Caco-2 (cell line): ENCODE data around the gene KRTAP5-9. TPM values are rescaled to one million over a fixed set of nuclear protein-coding genes. Genes with fewer than 3 reads are reported as not detected.
A peak's percentile ranks its signal among the peaks of the same experiment; 100 is the strongest.
"Not testable (repeated sequence)": the region's sequence is repeated elsewhere in the genome, so short reads cannot be mapped to it uniquely, and the experiment has no call there.

Experiments used
- BruUV-seq: library from RNA; stranded (reverse); fragments of 400-500 nt; replicated peaks from 2 replicates; lab custom pipeline; 2021; lab: Mats Ljungman, UMichigan
- CTCF ChIA-PET: fragments of 300-600 bp; sonication (Branson Sonifier 250); formaldehyde crosslinking; loops from one replicate; lab custom pipeline; 2022; ENCODE audit warnings: antibody characterized with exemption; lab: Charles Lee
- POLR2A ChIA-PET: fragments of 300-600 bp; sonication (Branson Sonifier 250); formaldehyde crosslinking; loops from one replicate; lab custom pipeline; 2022; ENCODE audit warnings: antibody characterized with exemption; lab: Charles Lee
- DNase-seq, 2 experiments: peaks; one replicate each; pipeline versions ENCODE4 v3.0.0 to v3.0.0-alpha.2; 2020 to 2022
- H3K27me3 ChIP-seq: replicated peaks from 2 replicates; pipeline ENCODE4 v1.6.0; 2011; ENCODE audit warnings: low read length; ENCODE audit not compliant: control insufficient read depth, insufficient read depth
- H3K36me3 ChIP-seq: 2 replicates; pipeline ENCODE4 v1.5.1; 2011; ENCODE audit warnings: low read length; ENCODE audit not compliant: control insufficient read depth, insufficient read depth
- H3K4me1 ChIP-seq: fragments of 250-450 bp; sonication (Bioruptor Pico); 2 replicates; pipeline ENCODE4 v1.5.1; 2020; ENCODE audit warnings: mild to moderate bottlenecking
- H3K4me3 ChIP-seq: 2 replicates; pipeline ENCODE4 v1.5.1; 2011; ENCODE audit warnings: low read depth, mild to moderate bottlenecking, control low read depth, low read length
- H3K9me3 ChIP-seq: fragments of 250-450 bp; sonication (Bioruptor Pico); 2 replicates; pipeline ENCODE4 v1.5.1; 2020; ENCODE audit warnings: mild to moderate bottlenecking, moderate library complexity
- H3K27ac Mint-ChIP-seq: one replicate; pipeline ENCODE4 v1.8.0; 2022; ENCODE audit warnings: mixed read lengths; ENCODE audit not compliant: unreplicated experiment
- H3K27me3 Mint-ChIP-seq: one replicate; pipeline ENCODE4 v1.8.0; 2022; ENCODE audit warnings: mixed read lengths; ENCODE audit not compliant: insufficient read depth, unreplicated experiment
- H3K36me3 Mint-ChIP-seq: one replicate; pipeline ENCODE4 v1.8.0; 2022; ENCODE audit warnings: mild to moderate bottlenecking, mixed read lengths; ENCODE audit not compliant: insufficient read depth, unreplicated experiment
- H3K4me1 Mint-ChIP-seq: one replicate; pipeline ENCODE4 v1.8.0; 2022; ENCODE audit warnings: low read depth, mixed read lengths; ENCODE audit not compliant: unreplicated experiment
- H3K4me3 Mint-ChIP-seq: one replicate; pipeline ENCODE4 v1.8.0; 2022; ENCODE audit warnings: mild to moderate bottlenecking, moderate library complexity, mixed read lengths; ENCODE audit not compliant: unreplicated experiment
- H3K9me3 Mint-ChIP-seq: one replicate; pipeline ENCODE4 v1.8.0; 2022; ENCODE audit warnings: mixed read lengths; ENCODE audit not compliant: unreplicated experiment
- intact Hi-C: fragments of 100-400 bp; cut with micrococcal nuclease; formaldehyde crosslinking; loops from one replicate; pipeline ENCODE4 v1.10.0; 2022; ENCODE audit not compliant: unreplicated experiment
- total RNA-seq: library from RNA; stranded (reverse); gene quantifications from 2 replicates; pipeline ENCODE4 v1.2.3, GENCODE V29; 2022
- TF ChIP-seq, protein P1 (sequence below), 2 experiments: fragments of 200-600 bp in 1 of 2; IDR thresholded peaks; 1 replicate in 1 of 2; 2 replicates in 1 of 2; pipeline versions ENCODE4 v1.5.1 to v1.8.0; 2011 to 2022; ENCODE audit warnings: antibody characterized with exemption in 1 of 2, control low read depth in 1 of 2, inconsistent platforms in 1 of 2, low read depth in 1 of 2, low read length in 1 of 2, mild to moderate bottlenecking in 1 of 2, moderate library complexity in 1 of 2; ENCODE audit not compliant: insufficient read depth in 1 of 2, severe bottlenecking in 1 of 2, unreplicated experiment in 1 of 2

The KRTAP5-9 gene
- total RNA-seq, 1 experiment from 2014 or later = not detected

DNA sequence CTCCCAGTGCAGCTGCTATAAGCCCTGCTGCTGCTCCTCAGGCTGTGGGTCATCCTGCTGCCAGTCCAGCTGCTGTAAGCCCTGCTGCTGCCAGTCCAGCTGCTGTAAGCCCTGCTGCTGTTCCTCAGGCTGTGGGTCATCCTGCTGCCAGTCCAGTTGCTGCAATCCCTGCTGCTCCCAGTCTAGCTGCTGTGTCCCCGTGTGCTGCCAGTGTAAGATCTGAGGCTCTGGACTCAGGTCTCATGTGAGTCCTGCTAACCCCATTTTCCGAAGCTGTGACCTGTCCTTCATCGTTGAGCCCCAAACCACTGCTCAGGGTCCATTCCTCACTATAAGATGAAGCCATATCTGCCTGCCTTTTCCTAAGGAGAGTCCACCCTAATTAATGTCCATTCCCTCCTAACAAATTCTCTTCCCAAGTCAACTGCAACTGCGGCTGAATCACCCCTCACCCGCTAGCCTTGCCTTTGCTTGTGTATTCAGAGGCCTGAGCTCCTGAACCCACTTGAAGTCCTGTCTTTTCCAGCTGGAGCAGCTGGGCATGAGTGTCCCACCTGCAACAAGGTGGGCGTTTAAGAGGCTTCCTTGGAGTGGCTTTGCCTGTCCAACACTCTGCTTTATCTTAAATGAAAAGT is 20.5 kb upstream of the KRTAP5-9 start:
- no peaks in the 10 kb centered on the region for H3K27me3 Mint-ChIP-seq
- TF ChIP-seq, protein P1, sequence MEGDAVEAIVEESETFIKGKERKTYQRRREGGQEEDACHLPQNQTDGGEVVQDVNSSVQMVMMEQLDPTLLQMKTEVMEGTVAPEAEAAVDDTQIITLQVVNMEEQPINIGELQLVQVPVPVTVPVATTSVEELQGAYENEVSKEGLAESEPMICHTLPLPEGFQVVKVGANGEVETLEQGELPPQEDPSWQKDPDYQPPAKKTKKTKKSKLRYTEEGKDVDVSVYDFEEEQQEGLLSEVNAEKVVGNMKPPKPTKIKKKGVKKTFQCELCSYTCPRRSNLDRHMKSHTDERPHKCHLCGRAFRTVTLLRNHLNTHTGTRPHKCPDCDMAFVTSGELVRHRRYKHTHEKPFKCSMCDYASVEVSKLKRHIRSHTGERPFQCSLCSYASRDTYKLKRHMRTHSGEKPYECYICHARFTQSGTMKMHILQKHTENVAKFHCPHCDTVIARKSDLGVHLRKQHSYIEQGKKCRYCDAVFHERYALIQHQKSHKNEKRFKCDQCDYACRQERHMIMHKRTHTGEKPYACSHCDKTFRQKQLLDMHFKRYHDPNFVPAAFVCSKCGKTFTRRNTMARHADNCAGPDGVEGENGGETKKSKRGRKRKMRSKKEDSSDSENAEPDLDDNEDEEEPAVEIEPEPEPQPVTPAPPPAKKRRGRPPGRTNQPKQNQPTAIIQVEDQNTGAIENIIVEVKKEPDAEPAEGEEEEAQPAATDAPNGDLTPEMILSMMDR (IDR thresholded peaks at IDR 0.05; ENCODE audit: insufficient read depth in 1 of 2, low read depth in 1 of 2, low read length in 1 of 2, severe bottlenecking in 1 of 2, unreplicated experiment in 1 of 2) = no peak
- H3K4me1 ChIP-seq = peaks cover 19% of the 10 kb centered on the region
- ChIA-PET POLR2A (interaction anchor here (0.6 kb wide), 1 partner anchor 574 kb away, joined by 3 read pairs; no protein-coding TSS in a partner anchor), CTCF (interaction anchor here (0.6 to 0.7 kb wide), 2 partner anchors 36 to 1044 kb away, joined by 3 to 7 read pairs; no protein-coding TSS in a partner anchor)
- no TSS peak for BruUV-seq
- no peaks in the 10 kb centered on the region for H3K36me3 Mint-ChIP-seq
- H3K27me3 ChIP-seq = no peaks in the 10 kb centered on the region
- H3K27ac Mint-ChIP-seq = no peak overlapping the region
- H3K9me3 ChIP-seq = no peaks in the 10 kb centered on the region
- H3K4me3 Mint-ChIP-seq = no peak overlapping the region
- H3K36me3 ChIP-seq = no peaks in the 10 kb centered on the region
- H3K9me3 Mint-ChIP-seq = no peaks in the 10 kb centered on the region
- intact Hi-C loops = no loop called here
- peaks cover 24% of the 10 kb centered on the region for H3K4me1 Mint-ChIP-seq
- no peak overlapping the region for H3K4me3 ChIP-seq
- peak in 1 of 2 experiments; percentile 27 for DNase-seq

DNA sequence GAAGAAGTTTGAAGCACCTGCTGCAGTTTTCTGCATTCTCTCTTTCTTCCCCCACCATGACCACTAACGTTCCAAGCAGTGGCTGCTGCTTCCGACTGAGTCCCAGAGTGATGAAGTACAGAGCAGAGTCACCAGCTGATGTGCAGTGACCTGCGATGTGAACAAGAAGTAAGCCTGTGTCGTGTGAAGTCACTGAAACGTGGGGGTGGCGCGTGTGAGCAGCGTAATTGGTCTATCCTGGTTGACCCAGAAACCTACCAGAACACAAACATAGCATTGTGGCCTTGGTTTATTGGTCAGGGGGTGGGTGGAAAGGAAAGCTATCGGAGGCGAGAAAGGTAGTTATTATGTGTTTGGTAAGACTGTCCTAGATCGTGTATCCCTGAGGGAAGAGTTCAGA is 17.6 kb upstream of the KRTAP5-9 start:
- TF ChIP-seq, protein P1 (IDR thresholded peaks at IDR 0.05; ENCODE audit: insufficient read depth in 1 of 2, low read depth in 1 of 2, low read length in 1 of 2, severe bottlenecking in 1 of 2, unreplicated experiment in 1 of 2) = no peak
- Mint-ChIP-seq H3K27ac (no peak overlapping the region), H3K9me3 (no peaks in the 10 kb centered on the region), H3K27me3 (no peaks in the 10 kb centered on the region), H3K36me3 (no peaks in the 10 kb centered on the region), H3K4me3 (no peak overlapping the region), H3K4me1 (peaks cover 28% of the 10 kb centered on the region)
- POLR2A ChIA-PET = no interaction called here
- H3K36me3 ChIP-seq = no peaks in the 10 kb centered on the region
- H3K9me3 ChIP-seq = no peaks in the 10 kb centered on the region
- intact Hi-C loops = no loop called here
- no peaks in the 10 kb centered on the region for H3K27me3 ChIP-seq
- no peak overlapping the region for H3K4me3 ChIP-seq
- CTCF ChIA-PET = no interaction called here
- BruUV-seq = no TSS peak
- peaks cover 16% of the 10 kb centered on the region for H3K4me1 ChIP-seq
- DNase-seq = peak in 1 of 2 experiments; percentile 30

DNA sequence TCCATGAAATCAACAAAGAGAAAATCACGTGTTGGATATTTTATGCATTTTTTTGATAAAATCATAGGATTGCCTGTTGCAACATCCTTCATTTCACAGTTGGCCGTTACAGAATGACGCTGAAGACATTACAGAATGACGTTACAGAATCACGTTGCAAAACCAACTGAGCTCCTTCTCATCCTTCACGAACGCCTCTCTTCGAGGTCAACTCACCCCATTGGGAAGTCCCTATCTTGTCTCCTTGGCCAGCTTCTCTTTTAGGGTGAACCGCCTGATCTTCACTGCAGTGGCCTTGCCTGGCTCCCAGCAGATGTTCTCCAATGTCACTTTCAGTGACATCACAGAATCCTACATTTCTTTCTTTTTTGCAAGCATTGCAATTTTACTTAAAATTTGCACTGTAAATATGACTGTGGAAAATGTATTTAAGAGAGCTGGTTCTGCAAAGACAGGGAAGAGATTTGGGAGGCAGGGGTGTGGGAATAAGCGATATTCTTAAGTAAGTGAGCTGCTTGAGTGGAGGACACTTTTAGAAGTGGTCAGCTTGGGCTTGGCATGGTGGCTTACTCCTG is 16.1 kb upstream of the KRTAP5-9 start:
- Mint-ChIP-seq H3K27ac (no peak overlapping the region), H3K27me3 (no peaks in the 10 kb centered on the region), H3K4me3 (no peak overlapping the region), H3K4me1 (peaks cover 15% of the 10 kb centered on the region), H3K36me3 (no peaks in the 10 kb centered on the region), H3K9me3 (no peaks in the 10 kb centered on the region)
- Histone ChIP-seq H3K36me3 (no peaks in the 10 kb centered on the region), H3K27me3 (no peaks in the 10 kb centered on the region), H3K4me1 (peaks cover 7% of the 10 kb centered on the region), H3K9me3 (no peaks in the 10 kb centered on the region), H3K4me3 (no peak overlapping the region)
- ChIA-PET CTCF (no interaction called here), POLR2A (no interaction called here)
- intact Hi-C loops = no loop called here
- no TSS peak for BruUV-seq
- DNase-seq = peak in 1 of 2 experiments; percentile 7
- TF ChIP-seq, protein P1 (IDR thresholded peaks at IDR 0.05; ENCODE audit: insufficient read depth in 1 of 2, low read depth in 1 of 2, low read length in 1 of 2, severe bottlenecking in 1 of 2, unreplicated experiment in 1 of 2) = no peak

DNA sequence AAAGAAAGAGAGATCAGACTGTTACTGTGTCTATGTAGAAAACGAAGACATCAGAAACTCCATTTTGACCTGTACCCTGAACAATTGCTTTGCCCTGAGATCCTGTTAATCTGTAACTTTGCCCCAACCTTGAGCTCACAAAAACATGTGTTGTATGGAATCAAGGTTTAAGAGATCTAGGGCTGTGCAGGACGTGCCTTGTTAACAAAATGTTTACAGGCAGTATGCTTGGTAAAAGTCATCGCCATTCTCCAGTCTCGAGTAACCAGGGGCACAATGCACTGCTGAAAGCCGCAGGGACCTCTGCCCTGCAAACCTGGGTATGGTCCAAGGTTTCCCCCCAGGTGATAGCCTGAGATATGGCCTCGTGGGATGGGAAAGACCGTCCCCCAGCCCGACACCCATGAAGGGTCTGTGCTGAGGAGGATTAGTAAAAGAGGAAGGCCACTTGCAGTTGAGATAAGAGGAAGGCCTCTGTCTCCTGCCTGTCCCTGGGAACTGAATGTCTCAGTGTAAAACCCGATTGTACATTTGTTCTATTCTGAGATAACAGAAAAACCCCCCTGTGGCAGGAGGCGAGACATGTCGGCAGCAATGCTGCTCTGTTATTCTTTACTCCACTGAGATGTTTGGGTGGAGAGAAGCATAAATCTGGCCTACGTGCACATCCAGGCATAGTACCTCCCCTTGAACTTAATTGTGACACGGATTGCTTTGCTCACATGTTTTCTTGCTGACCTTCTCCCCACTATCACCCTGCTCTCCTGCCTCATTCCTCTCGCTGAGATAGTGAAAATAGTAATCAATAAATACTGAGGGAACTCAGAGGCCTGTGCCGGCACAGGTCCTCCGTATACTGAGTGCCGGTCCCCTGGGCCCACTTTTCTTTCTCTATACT is 13.3 kb upstream of the KRTAP5-9 start:
- H3K27me3 Mint-ChIP-seq, H3K27me3 ChIP-seq, H3K4me1 ChIP-seq, H3K4me3 Mint-ChIP-seq, H3K9me3 ChIP-seq, H3K36me3 ChIP-seq, H3K9me3 Mint-ChIP-seq, H3K27ac Mint-ChIP-seq, POLR2A ChIA-PET, intact Hi-C loops, H3K4me3 ChIP-seq, H3K36me3 Mint-ChIP-seq, BruUV-seq: not testable (repeated sequence)
- peaks cover 14% of the 10 kb centered on the region for H3K4me1 Mint-ChIP-seq
- CTCF ChIA-PET = interaction anchor here (0.9 kb wide), 1 partner anchor 45 kb away, joined by 3 read pairs; no protein-coding TSS in a partner anchor
- peak in 1 of 2 experiments; percentile 30 for DNase-seq
